MCF 10A (cell line): ENCODE measurements around the gene SLC9A3. TPM values are rescaled to one million over a fixed set of nuclear protein-coding genes. Genes with fewer than 3 reads are reported as not detected.
"Not testable (repeated sequence)": the region's sequence is repeated elsewhere in the genome, so short reads cannot be mapped to it uniquely, and the experiment has no call there.

ENCODE experiments used
- BruUV-seq: library from RNA; stranded (reverse); fragments of 400-500 nt; replicated peaks from 2 replicates; lab custom pipeline; 2021; lab: Mats Ljungman, UMichigan
- CTCF ChIA-PET: fragments of 300-600 bp; sonication (Branson Sonifier 250); formaldehyde crosslinking; extraction: SDS; loops from one replicate; lab custom pipeline; 2021; ENCODE audit warnings: antibody characterized with exemption, inconsistent platforms; lab: Yijun Ruan, JAX
- POLR2A ChIA-PET: fragments of 300-600, 350-650 bp; sonication (Branson Sonifier 250); formaldehyde crosslinking; extraction: SDS; loops from one replicate; lab custom pipeline; 2020; ENCODE audit warnings: antibody characterized with exemption, inconsistent platforms; lab: Yijun Ruan, JAX
- DNase-seq: peaks from one replicate; pipeline ENCODE4 v3.0.0-alpha.2; 2018; ENCODE audit not compliant: unreplicated experiment
- H3K27ac Mint-ChIP-seq: one replicate; pipeline ENCODE4 v1.8.0; 2022; ENCODE audit warnings: mild to moderate bottlenecking, low read depth, mixed read lengths; ENCODE audit not compliant: unreplicated experiment
- H3K27me3 Mint-ChIP-seq: one replicate; pipeline ENCODE4 v1.8.0; 2022; ENCODE audit warnings: mixed read lengths; ENCODE audit not compliant: insufficient read depth, unreplicated experiment
- H3K36me3 Mint-ChIP-seq: one replicate; pipeline ENCODE4 v1.8.0; 2022; ENCODE audit warnings: mild to moderate bottlenecking, moderate library complexity, mixed read lengths; ENCODE audit not compliant: insufficient read depth, unreplicated experiment
- H3K4me1 Mint-ChIP-seq: one replicate; pipeline ENCODE4 v1.8.0; 2022; ENCODE audit warnings: mixed read lengths; ENCODE audit not compliant: insufficient read depth, unreplicated experiment
- H3K4me3 Mint-ChIP-seq: one replicate; pipeline ENCODE4 v1.8.0; 2022; ENCODE audit warnings: mild to moderate bottlenecking, moderate library complexity, mixed read lengths; ENCODE audit not compliant: unreplicated experiment
- H3K9me3 Mint-ChIP-seq: one replicate; pipeline ENCODE4 v1.8.0; 2022; ENCODE audit warnings: mixed read lengths; ENCODE audit not compliant: unreplicated experiment
- CTCF ChIP-seq: fragments of 200-600 bp; IDR thresholded peaks from one replicate; pipeline ENCODE4 v1.8.0; 2022; ENCODE audit warnings: antibody characterized with exemption, mild to moderate bottlenecking; ENCODE audit not compliant: unreplicated experiment
- intact Hi-C: fragments of 100-400 bp; cut with micrococcal nuclease; formaldehyde crosslinking; loops from 2 replicates; pipeline ENCODE4 v1.14.1; 2022
- total RNA-seq: library from RNA; stranded (reverse); gene quantifications from 2 replicates; pipeline ENCODE4 v1.2.3, GENCODE V29; 2022

The SLC9A3 gene
- total RNA-seq, 1 experiment from 2014 or later, result 1.0 TPM

- H3K4me1 Mint-ChIP-seq, result peaks cover 12% of the 10 kb centered on the region
- peak overlapping the region; percentile 79 for H3K4me3 Mint-ChIP-seq
- peaks cover 21% of the 10 kb centered on the region for H3K36me3 Mint-ChIP-seq
- no peaks in the 10 kb centered on the region for H3K9me3 Mint-ChIP-seq
- BruUV-seq, result no TSS peak
- ChIA-PET POLR2A (interaction anchor here (1.4 to 2.0 kb wide), 3 partner anchors 17 to 68 kb away, joined by 4 to 7 read pairs (median 5); no protein-coding TSS in a partner anchor), CTCF (interaction anchor here (0.6 to 2.7 kb wide), 2 partner anchors 15 to 29 kb away, joined by 4 to 11 read pairs; no protein-coding TSS in a partner anchor)
- no peak for TF ChIP-seq CTCF
- intact Hi-C loops, result loop anchor here (5.0 to 10.0 kb wide), 2 partner anchors 182 to 440 kb away; no protein-coding TSS in a partner anchor
- H3K27ac Mint-ChIP-seq, result no peak overlapping the region
- H3K27me3 Mint-ChIP-seq, result peaks cover 14% of the 10 kb centered on the region
- DNase-seq, result no peak
Measured at GRCh38 chr5:474840-475661, 49.2 kb downstream of the SLC9A3 start.

GRCh38 chr5:474232-474839, 49.9 kb downstream of the SLC9A3 start:
- CTCF ChIA-PET, result interaction anchor here (0.6 to 2.7 kb wide), 6 partner anchors 16 to 148 kb away, joined by 3 to 11 read pairs (median 3); no protein-coding TSS in a partner anchor
- intact Hi-C loops, result loop anchor here (5.0 to 10.0 kb wide), 2 partner anchors 183 to 440 kb away; no protein-coding TSS in a partner anchor
- H3K27me3 Mint-ChIP-seq, result peaks cover 14% of the 10 kb centered on the region

GRCh38 chr5:473551-474192, 50.6 kb downstream of the SLC9A3 start:
- no peak for TF ChIP-seq CTCF
- peak; percentile 32 for DNase-seq
- ChIA-PET POLR2A (interaction anchor here (0.6 to 3.1 kb wide), 8 partner anchors 15 to 184 kb away, joined by 3 to 16 read pairs (median 6); partner anchors contain the start of genes CEP72 and EXOC3), CTCF (interaction anchor here (0.6 to 2.7 kb wide), 8 partner anchors 13 to 220 kb away, joined by 3 to 11 read pairs (median 3); partner anchors contain the start of gene TPPP)
- H3K27ac Mint-ChIP-seq, result no peak overlapping the region
- intact Hi-C loops, result loop anchor here (2.0 to 10.0 kb wide), 3 partner anchors 141 to 441 kb away; no protein-coding TSS in a partner anchor
- BruUV-seq, result no TSS peak
- peak overlapping the region; percentile 79 for H3K4me3 Mint-ChIP-seq
- peaks cover 12% of the 10 kb centered on the region for H3K4me1 Mint-ChIP-seq
- no peaks in the 10 kb centered on the region for H3K9me3 Mint-ChIP-seq
- H3K36me3 Mint-ChIP-seq, result peaks cover 26% of the 10 kb centered on the region
- H3K27me3 Mint-ChIP-seq, result peaks cover 14% of the 10 kb centered on the region

More at GRCh38 chr5:474232-474839, 49.9 kb downstream of the SLC9A3 start:
- not testable (repeated sequence) for H3K27ac Mint-ChIP-seq, BruUV-seq, DNase-seq, H3K9me3 Mint-ChIP-seq
- Mint-ChIP-seq H3K4me3 (peak overlapping the region; percentile 79), H3K4me1 (peaks cover 12% of the 10 kb centered on the region), H3K36me3 (peaks cover 21% of the 10 kb centered on the region)
- POLR2A ChIA-PET, result interaction anchor here (1.1 to 2.3 kb wide), 6 partner anchors 16 to 184 kb away, joined by 3 to 16 read pairs (median 6); partner anchors contain the start of gene CEP72
